ENCODE data around the gene ERFE. TPM values are rescaled to one million over a fixed set of nuclear protein-coding genes. Genes with fewer than 3 reads are reported as not detected.

ERFE gene
- total RNA-seq, 1 experiment from 2014 or later, result 9.7 TPM

DNA sequence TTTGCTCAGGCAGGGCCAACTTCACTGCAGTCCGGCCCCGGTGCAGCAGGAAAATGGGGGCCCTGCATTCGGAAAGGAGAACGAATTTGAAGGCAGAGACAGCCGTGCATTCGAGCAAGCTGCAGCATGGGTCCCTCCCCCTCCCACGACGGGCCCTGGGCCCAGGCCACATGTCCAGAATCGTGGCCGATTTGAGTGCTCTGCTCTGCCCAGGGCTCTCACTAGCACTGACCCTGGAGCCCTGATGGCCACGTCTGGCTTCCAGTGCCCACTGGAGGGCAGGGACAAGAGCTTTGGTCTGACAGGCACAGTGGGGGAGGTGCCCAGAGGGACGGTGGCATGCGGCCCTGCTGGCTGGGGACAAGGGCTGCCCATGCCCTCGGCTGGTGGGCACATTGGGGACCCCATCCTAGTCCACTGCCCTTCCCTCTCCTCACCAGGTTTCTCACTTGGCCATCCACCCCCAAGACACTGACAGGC is 34.7 kb upstream of the ERFE start:
- Histone ChIP-seq H3K36me3 (ENCODE audit: low read depth) (no peaks in the 10 kb centered on the region), H3K4me3 (no peak overlapping the region), H2AFZ (no peak overlapping the region), H4K20me1 (ENCODE audit: insufficient read depth) (no peaks in the 10 kb centered on the region), H3K27ac (no peak overlapping the region), H3K4me2 (no peak overlapping the region), H3K27me3 (ENCODE audit: insufficient read depth, low read depth) (peaks cover 51% of the 10 kb centered on the region), H3K9me2 (ENCODE audit: insufficient read depth) (no peaks in the 10 kb centered on the region), H3K79me2 (ENCODE audit: low read depth) (no peaks in the 10 kb centered on the region), H3F3A (ENCODE audit: insufficient read depth, low read depth) (peaks cover 19% of the 10 kb centered on the region), H3K4me1 (replicated peaks; ENCODE audit: insufficient read depth) (no peaks in the 10 kb centered on the region), H3K9me3 (ENCODE audit: insufficient read depth, low read depth) (peaks cover 8% of the 10 kb centered on the region; the same call in 1 of the 2 replicates)
- ChIA-PET POLR2A (ENCODE audit: unreplicated experiment) (no interaction called here), CTCF (no interaction called here)
- intact Hi-C loops (cut with micrococcal nuclease; ENCODE audit: unreplicated experiment), result no loop called here
- TF ChIP-seq CTCF (conservative IDR thresholded peaks at IDR 0.05), result no peak
- TF ChIP-seq EZH2 (IDR thresholded peaks at IDR 0.05; ENCODE audit: low read depth), result no peak
- BruUV-seq (replicated peaks), result no TSS peak
- DNase-seq, result no peak

GRCh38 chr2:238124488-238125126 is 34.2 kb upstream of the ERFE start:
- H3K27me3 ChIP-seq (ENCODE audit: insufficient read depth, low read depth), result peaks cover 45% of the 10 kb centered on the region
- POLR2A ChIA-PET (ENCODE audit: unreplicated experiment), result no interaction called here
- no peak for DNase-seq
- intact Hi-C loops (cut with micrococcal nuclease; ENCODE audit: unreplicated experiment), result no loop called here
- no peak for TF ChIP-seq EZH2 (IDR thresholded peaks at IDR 0.05; ENCODE audit: low read depth)
- no peak for TF ChIP-seq CTCF (conservative IDR thresholded peaks at IDR 0.05)
- no TSS peak for BruUV-seq (replicated peaks)
- H3K9me3 ChIP-seq (ENCODE audit: insufficient read depth, low read depth), result peaks cover 8% of the 10 kb centered on the region; the same call in 1 of the 2 replicates
- H3K36me3 ChIP-seq (ENCODE audit: low read depth), result no peaks in the 10 kb centered on the region
- H3K27ac ChIP-seq, result no peak overlapping the region
- H2AFZ ChIP-seq, result no peak overlapping the region
- CTCF ChIA-PET, result no interaction called here
- H3K9me2 ChIP-seq (ENCODE audit: insufficient read depth), result no peaks in the 10 kb centered on the region
- no peaks in the 10 kb centered on the region for H3K79me2 ChIP-seq (ENCODE audit: low read depth)
- H3K4me2 ChIP-seq, result no peak overlapping the region
- peaks cover 19% of the 10 kb centered on the region for H3F3A ChIP-seq (ENCODE audit: insufficient read depth, low read depth)
- H3K4me1 ChIP-seq (replicated peaks; ENCODE audit: insufficient read depth), result no peaks in the 10 kb centered on the region
- H3K4me3 ChIP-seq, result no peak overlapping the region
- H4K20me1 ChIP-seq (ENCODE audit: insufficient read depth), result no peaks in the 10 kb centered on the region

GRCh38 chr2:238125127-238125885 is 33.5 kb upstream of the ERFE start:
- CTCF ChIA-PET, result no interaction called here
- no TSS peak for BruUV-seq (replicated peaks)

More at GRCh38 chr2:238125127-238125885, 33.5 kb upstream of the ERFE start:
- intact Hi-C loops (cut with micrococcal nuclease; ENCODE audit: unreplicated experiment), result no loop called here
- peaks cover 8% of the 10 kb centered on the region; the same call in 1 of the 2 replicates for H3K9me3 ChIP-seq (ENCODE audit: insufficient read depth, low read depth)
- H3K4me3 ChIP-seq, result no peak overlapping the region
- H3K27me3 ChIP-seq (ENCODE audit: insufficient read depth, low read depth), result peaks cover 38% of the 10 kb centered on the region
- no peaks in the 10 kb centered on the region for H3K79me2 ChIP-seq (ENCODE audit: low read depth)
- H3K27ac ChIP-seq, result no peak overlapping the region
- no peaks in the 10 kb centered on the region for H3K36me3 ChIP-seq (ENCODE audit: low read depth)
- no peaks in the 10 kb centered on the region for H3K9me2 ChIP-seq (ENCODE audit: insufficient read depth)
- peaks cover 14% of the 10 kb centered on the region for H3F3A ChIP-seq (ENCODE audit: insufficient read depth, low read depth)
- no peak for TF ChIP-seq EZH2 (IDR thresholded peaks at IDR 0.05; ENCODE audit: low read depth)
- TF ChIP-seq CTCF (conservative IDR thresholded peaks at IDR 0.05), result no peak
- H3K4me1 ChIP-seq (replicated peaks; ENCODE audit: insufficient read depth), result no peaks in the 10 kb centered on the region
- DNase-seq, result no peak
- H2AFZ ChIP-seq, result no peak overlapping the region
- no peaks in the 10 kb centered on the region for H4K20me1 ChIP-seq (ENCODE audit: insufficient read depth)
- no peak overlapping the region for H3K4me2 ChIP-seq
- POLR2A ChIA-PET (ENCODE audit: unreplicated experiment), result no interaction called here
